PC-3 (cell line): Measurements from ENCODE around the gene CEP85. TPM values are rescaled to one million over a fixed set of nuclear protein-coding genes. Genes with fewer than 3 reads are reported as not detected.

ENCODE experiments used
- ATAC-seq: fragments of 200-7000 bp; cut with Tn5 transposase; 2 replicates; pipeline ENCODE4 v1.9.1; 2020; ENCODE audit warnings: mild to moderate bottlenecking, moderate library complexity
- BruUV-seq: library from RNA; stranded (reverse); fragments of 400-500 nt; replicated peaks from 2 replicates; lab custom pipeline; 2021; lab: Mats Ljungman, UMichigan
- CTCF ChIA-PET: fragments of 300-600 bp; sonication (Branson Sonifier 250); formaldehyde crosslinking; loops from one replicate; lab custom pipeline; 2022; ENCODE audit warnings: antibody characterized with exemption; lab: Charles Lee
- POLR2A ChIA-PET: fragments of 300-600 bp; sonication (Branson Sonifier 250); formaldehyde crosslinking; loops from one replicate; lab custom pipeline; 2022; ENCODE audit warnings: antibody characterized with exemption; ENCODE audit not compliant: unreplicated experiment; lab: Charles Lee
- DNase-seq: peaks from one replicate; pipeline ENCODE4 v3.0.0-alpha.2; 2015
- H2AFZ ChIP-seq: fragments of 300-600 bp; sonication (generic); 2 replicates; pipeline ENCODE4 v1.6.0; 2016; ENCODE audit warnings: antibody characterized with exemption, low read length
- H3F3A ChIP-seq: fragments of 300-600 bp; sonication (generic); one replicate; pipeline ENCODE4 v1.6.0; 2017; ENCODE audit warnings: antibody characterized with exemption, low read length, control low read depth, mild to moderate bottlenecking; ENCODE audit not compliant: unreplicated experiment
- H3K27ac ChIP-seq: fragments of 300-600 bp; sonication (generic); 2 replicates; pipeline ENCODE4 v1.5.1; 2016; ENCODE audit warnings: mild to moderate bottlenecking, low read length
- H3K27me3 ChIP-seq: fragments of 300-600 bp; sonication (generic); 2 replicates; pipeline ENCODE4 v1.6.1; 2016; ENCODE audit warnings: low read length, mixed read lengths
- H3K36me3 ChIP-seq: fragments of 300-600 bp; sonication (generic); 2 replicates; pipeline ENCODE4 v1.6.1; 2016; ENCODE audit warnings: low read depth, mixed run types, low read length, mixed read lengths
- H3K4me1 ChIP-seq: fragments of 300-600 bp; sonication (generic); 2 replicates; pipeline ENCODE4 v1.5.1; 2016; ENCODE audit warnings: low read length; ENCODE audit not compliant: insufficient read depth
- H3K4me2 ChIP-seq: fragments of 300-600 bp; sonication (generic); 2 replicates; pipeline ENCODE4 v1.6.0; 2016; ENCODE audit warnings: low read length
- H3K4me3 ChIP-seq: fragments of 300-600 bp; sonication (generic); 2 replicates; pipeline ENCODE4 v1.5.1; 2016; ENCODE audit warnings: mild to moderate bottlenecking, low read length, mixed read lengths
- H3K79me2 ChIP-seq: fragments of 300-600 bp; sonication (generic); 2 replicates; pipeline ENCODE4 v1.6.1; 2017; ENCODE audit warnings: low read length, mixed read lengths
- H3K9ac ChIP-seq: fragments of 300-600 bp; sonication (generic); 2 replicates; pipeline ENCODE4 v1.6.0; 2016; ENCODE audit warnings: mild to moderate bottlenecking, low read length
- H3K9me2 ChIP-seq: fragments of 300-600 bp; sonication (generic); replicated peaks from 2 replicates; pipeline ENCODE4 v1.6.1; 2016; ENCODE audit warnings: mixed run types, low read length, mixed read lengths
- H3K9me3 ChIP-seq: fragments of 300-600 bp; sonication (generic); 2 replicates; pipeline ENCODE4 v1.6.1; 2016; ENCODE audit warnings: low read length, mixed read lengths
- H4K20me1 ChIP-seq: fragments of 300-600 bp; sonication (generic); 2 replicates; pipeline ENCODE4 v1.6.1; 2016; ENCODE audit warnings: low read length, mixed read lengths
- CTCF ChIP-seq: fragments of 300-600 bp; sonication (generic); conservative IDR thresholded peaks from 2 replicates; pipeline ENCODE4 v1.5.1; 2017; ENCODE audit warnings: antibody characterized with exemption, low read depth, mild to moderate bottlenecking, low read length
- EZH2 ChIP-seq: fragments of 300-600 bp; sonication (generic); IDR thresholded peaks from one replicate; pipeline ENCODE4 v1.6.1; 2017; ENCODE audit warnings: antibody characterized with exemption, mild to moderate bottlenecking, low read length; ENCODE audit not compliant: unreplicated experiment
- EZH2phosphoT487 ChIP-seq: fragments of 300-600 bp; sonication (generic); IDR thresholded peaks from 2 replicates; pipeline ENCODE4 v1.6.1; 2018; ENCODE audit warnings: mild to moderate bottlenecking, antibody characterized with exemption, low read length, borderline replicate concordance
- intact Hi-C: fragments of 100-400 bp; cut with micrococcal nuclease; formaldehyde crosslinking; loops from 2 replicates; pipeline ENCODE4 v1.9.0; 2023
- total RNA-seq: library from RNA; depleted of rRNA; stranded (reverse); fragments of >200 nt; gene quantifications from 2 replicates; pipeline ENCODE4 v1.2.3, GENCODE V29; 2014

CEP85 gene
- total RNA-seq, 1 experiment from 2014 or later = 30.6 TPM

GRCh38 chr1:26276432-26276838 is 42.4 kb downstream of the CEP85 start:
- peaks cover 70% of the 10 kb centered on the region for H3K4me1 ChIP-seq
- peak overlapping the region; percentile 40; the same call in 1 of the 2 replicates for H3K4me3 ChIP-seq
- H2AFZ ChIP-seq = no peak overlapping the region
- DNase-seq = no peak
- no peaks in the 10 kb centered on the region for H3K9me3 ChIP-seq
- peaks cover 42% of the 10 kb centered on the region for H3K36me3 ChIP-seq
- TF ChIP-seq CTCF = no peak
- no peak for TF ChIP-seq EZH2
- no peak for TF ChIP-seq EZH2phosphoT487
- H3K79me2 ChIP-seq = peaks cover 22% of the 10 kb centered on the region
- BruUV-seq = no TSS peak
- H3K27me3 ChIP-seq = no peaks in the 10 kb centered on the region
- ChIA-PET CTCF (interaction anchor here (0.5 to 1.0 kb wide), 3 partner anchors 45 to 589 kb away, joined by 3 to 6 read pairs (median 4); no protein-coding TSS in a partner anchor), POLR2A (no interaction called here)
- ATAC-seq = no peak
- H3K27ac ChIP-seq = peak overlapping the region; percentile 99
- H4K20me1 ChIP-seq = peaks cover 5% of the 10 kb centered on the region; the same call in 1 of the 2 replicates
- H3F3A ChIP-seq = peaks cover 38% of the 10 kb centered on the region
- peak overlapping the region; percentile 75 for H3K9ac ChIP-seq
- intact Hi-C loops = loop anchor here (1.0 to 2.0 kb wide), 2 partner anchors 45 to 108 kb away; partner anchors contain the start of genes C1orf232 and ZNF593
- H3K9me2 ChIP-seq = no peaks in the 10 kb centered on the region
- peak overlapping the region; percentile 73 for H3K4me2 ChIP-seq

- ATAC-seq (no peak), DNase-seq (peak; percentile 13)
- no peaks in the 10 kb centered on the region for H3K9me2 ChIP-seq
- intact Hi-C loops = loop anchor here (2.0 kb wide), 1 partner anchor 108 kb away; the partner anchor contains the start of genes C1orf232 and ZNF593
- H2AFZ ChIP-seq = no peak overlapping the region
- peaks cover 38% of the 10 kb centered on the region for H3F3A ChIP-seq
- H3K79me2 ChIP-seq = peaks cover 30% of the 10 kb centered on the region
- peaks cover 9% of the 10 kb centered on the region; the same call in 1 of the 2 replicates for H4K20me1 ChIP-seq
- no TSS peak for BruUV-seq
- peak overlapping the region; percentile 73 for H3K4me2 ChIP-seq
- H3K27me3 ChIP-seq = no peaks in the 10 kb centered on the region
- H3K27ac ChIP-seq = peak overlapping the region; percentile 99
- H3K9ac ChIP-seq = peak overlapping the region; percentile 75
- POLR2A ChIA-PET = no interaction called here
- no peak overlapping the region for H3K4me3 ChIP-seq
- H3K9me3 ChIP-seq = no peaks in the 10 kb centered on the region
- peaks cover 75% of the 10 kb centered on the region for H3K4me1 ChIP-seq
- H3K36me3 ChIP-seq = peaks cover 39% of the 10 kb centered on the region
- no peak for TF ChIP-seq EZH2
- TF ChIP-seq EZH2phosphoT487 = no peak
- no peak for TF ChIP-seq CTCF
- CTCF ChIA-PET = no interaction called here
These were observed 43.3 kb downstream of the CEP85 start for GRCh38 chr1:26277261-26277661.

- POLR2A ChIA-PET = no interaction called here
- peak overlapping the region; percentile 73 for H3K4me2 ChIP-seq
- no peaks in the 10 kb centered on the region for H3K9me3 ChIP-seq
- H3K9ac ChIP-seq = peak overlapping the region; percentile 75
- ATAC-seq = no peak
- H4K20me1 ChIP-seq = peaks cover 9% of the 10 kb centered on the region; the same call in 1 of the 2 replicates
- intact Hi-C loops = loop anchor here (1.0 to 2.0 kb wide), 3 partner anchors 29 to 114 kb away; partner anchors contain the start of genes C1orf232, UBXN11 and ZNF593
- no peaks in the 10 kb centered on the region for H3K27me3 ChIP-seq
- peaks cover 38% of the 10 kb centered on the region for H3K36me3 ChIP-seq
- TF ChIP-seq CTCF (no peak), EZH2phosphoT487 (no peak), EZH2 (no peak)
- H3K79me2 ChIP-seq = peaks cover 34% of the 10 kb centered on the region
- no peak overlapping the region for H3K4me3 ChIP-seq
- peaks cover 78% of the 10 kb centered on the region for H3K4me1 ChIP-seq
- H3F3A ChIP-seq = peaks cover 38% of the 10 kb centered on the region
- CTCF ChIA-PET = interaction anchor here (1.2 kb wide), 1 partner anchor 44 kb away, joined by 3 read pairs; the partner anchor contains the start of gene CEP85
- H2AFZ ChIP-seq = no peak overlapping the region
- H3K27ac ChIP-seq = peak overlapping the region; percentile 99
- peak; percentile 11 for DNase-seq
- no TSS peak for BruUV-seq
- no peaks in the 10 kb centered on the region for H3K9me2 ChIP-seq
These were observed 43.7 kb downstream of the CEP85 start for GRCh38 chr1:26277719-26278118.
